SK-N-SH treated with all-trans-retinoic acid at 6 μM for 48 hours (cell line): Measurements from ENCODE around the gene BAZ1A.

Source experiments
- ARNTL ChIP-seq: fragments of 450-650 bp; formaldehyde crosslinking; IDR thresholded peaks from 2 replicates; pipeline ENCODE4 v1.5.0; 2020; ENCODE audit warnings: low read depth, mild to moderate bottlenecking, moderate library complexity, borderline replicate concordance
- BACH2 ChIP-seq: fragments of 250-450 bp; sonication (Bioruptor Pico); IDR thresholded peaks from 2 replicates; pipeline ENCODE4 v1.9.0; 2021; ENCODE audit warnings: mild to moderate bottlenecking, borderline replicate concordance
- CREB5 ChIP-seq: fragments of 250-450 bp; sonication (Bioruptor Pico); IDR thresholded peaks from 2 replicates; pipeline ENCODE4 v1.5.1; 2020; ENCODE audit warnings: low read depth, mild to moderate bottlenecking, moderate library complexity
- CSDC2 ChIP-seq: fragments of 250-450 bp; sonication (Bioruptor Pico); IDR thresholded peaks from 2 replicates; pipeline ENCODE4 v1.5.0; 2020; ENCODE audit warnings: mild to moderate bottlenecking, moderate library complexity
- ESRRG ChIP-seq: fragments of 250-450 bp; sonication (Bioruptor Pico); IDR thresholded peaks from 2 replicates; pipeline ENCODE4 v1.6.1; 2021; ENCODE audit warnings: mild to moderate bottlenecking
- GLIS3 ChIP-seq: fragments of 250-450 bp; sonication (Bioruptor Pico); IDR thresholded peaks from 2 replicates; pipeline ENCODE4 v1.5.0; 2020; ENCODE audit warnings: mild to moderate bottlenecking, moderate library complexity
- PATZ1 ChIP-seq: fragments of 250-450 bp; sonication (Bioruptor Pico); IDR thresholded peaks from 2 replicates; pipeline ENCODE4 v1.8.0; 2020; ENCODE audit warnings: mild to moderate bottlenecking, moderate library complexity, borderline replicate concordance
- POU6F1 ChIP-seq: fragments of 250-450 bp; sonication (Bioruptor Pico); IDR thresholded peaks from 2 replicates; pipeline ENCODE4 v1.8.0; 2021; ENCODE audit warnings: low read depth, mild to moderate bottlenecking, moderate library complexity, borderline replicate concordance
- PPARA ChIP-seq: fragments of 250-450 bp; sonication (Bioruptor Pico); IDR thresholded peaks from 2 replicates; pipeline ENCODE4 v1.5.0; 2020; ENCODE audit warnings: mild to moderate bottlenecking, borderline replicate concordance
- TOX ChIP-seq: fragments of 250-450 bp; sonication (Bioruptor Pico); IDR thresholded peaks from 2 replicates; pipeline ENCODE4 v1.8.0; 2021; ENCODE audit warnings: mild to moderate bottlenecking, moderate library complexity, borderline replicate concordance
- ZC3H10 ChIP-seq: fragments of 250-450 bp; sonication (Bioruptor Pico); IDR thresholded peaks from 2 replicates; pipeline ENCODE4 v1.5.1; 2021; ENCODE audit warnings: mild to moderate bottlenecking, moderate library complexity
- ZNF8 ChIP-seq: fragments of 450-650 bp; formaldehyde crosslinking; IDR thresholded peaks from 2 replicates; pipeline ENCODE4 v1.5.0; 2020; ENCODE audit warnings: mild to moderate bottlenecking, moderate library complexity

- TF ChIP-seq PATZ1 (CRISPR knock-in tag) = no peak
- TF ChIP-seq CREB5 = no peak
- no peak for TF ChIP-seq GLIS3 (CRISPR knock-in tag)
- TF ChIP-seq ZC3H10 (CRISPR knock-in tag) = no peak
- no peak for TF ChIP-seq ZNF8
- TF ChIP-seq PPARA (CRISPR knock-in tag) = no peak
- TF ChIP-seq BACH2 (CRISPR knock-in tag) = no peak
- TF ChIP-seq TOX (CRISPR knock-in tag) = no peak
- no peak for TF ChIP-seq POU6F1
- no peak for TF ChIP-seq ARNTL
- no peak for TF ChIP-seq CSDC2 (CRISPR knock-in tag)
- TF ChIP-seq ESRRG (CRISPR knock-in tag) = no peak
Observed at GRCh38 chr14:34872822-34873588, 2.2 kb downstream of the BAZ1A start.
